Superior temporal gyrus (tissue), 1 donor: ENCODE data around the gene GOT2.
A peak's percentile ranks its signal among the peaks of the same experiment; 100 is the strongest.
"Not testable (repeated sequence)": the region's sequence is repeated elsewhere in the genome, so short reads cannot be mapped to it uniquely, and the experiment has no call there.

Experiments used
- DNase-seq: peaks from one replicate; pipeline ENCODE4 v3.0.0-alpha.2; 2016; ENCODE audit errors: extremely low spot score

GOT2 gene

GRCh38 chr16:58717994-58718393 lies 16.1 kb downstream of the GOT2 start:
- no peak for DNase-seq

- DNase-seq: no peak
Measured at GRCh38 chr16:58716468-58716867, 17.6 kb downstream of the GOT2 start.

GRCh38 chr16:58713742-58714141 lies 20.4 kb downstream of the GOT2 start:
- no peak for DNase-seq

- DNase-seq: no peak
Measured at GRCh38 chr16:58709333-58709732, 24.8 kb downstream of the GOT2 start.

GRCh38 chr16:58699151-58699550 lies 35.0 kb downstream of the GOT2 start:
- DNase-seq: peak; percentile 46

- no peak for DNase-seq
Measured at GRCh38 chr16:58695368-58695767, 38.7 kb downstream of the GOT2 start.

- no peak for DNase-seq
Measured at GRCh38 chr16:58692450-58692849, 41.7 kb downstream of the GOT2 start.

GRCh38 chr16:58686985-58687706 lies 47.0 kb downstream of the GOT2 start:
- DNase-seq: not testable (repeated sequence)

- no peak for DNase-seq
Measured at GRCh38 chr16:58685084-58685449, 49.0 kb downstream of the GOT2 start.

GRCh38 chr16:58684354-58685083 lies 49.6 kb downstream of the GOT2 start, which contains the start of gene SLC38A7:
SLC38A7 (minus strand) TSS chr16:58684770; CDS start chr16:58680126, 4,644 bp downstream.
- peak; percentile 90 for DNase-seq

GRCh38 chr16:58684001-58684353 lies 50.1 kb downstream of the GOT2 start:
- DNase-seq: no peak

GRCh38 chr16:58679763-58680162 lies 54.4 kb downstream of the GOT2 start:
- no peak for DNase-seq

- peak; percentile 76 for DNase-seq
Measured at GRCh38 chr16:58678716-58679115, 55.4 kb downstream of the GOT2 start.

GRCh38 chr16:58678269-58678668 lies 55.8 kb downstream of the GOT2 start:
- DNase-seq: no peak

GRCh38 chr16:58670946-58671583 lies 63.1 kb downstream of the GOT2 start:
- no peak for DNase-seq

GRCh38 chr16:58670177-58670576 lies 63.9 kb downstream of the GOT2 start:
- no peak for DNase-seq

- no peak for DNase-seq
Measured at GRCh38 chr16:58665200-58665599, 68.9 kb downstream of the GOT2 start.

GRCh38 chr16:58661199-58661830 lies 72.8 kb downstream of the GOT2 start:
- peak; percentile 81 for DNase-seq

GRCh38 chr16:58659911-58660310 lies 74.2 kb downstream of the GOT2 start:
- not testable (repeated sequence) for DNase-seq

GRCh38 chr16:58658796-58659211 lies 75.3 kb downstream of the GOT2 start:
- no peak for DNase-seq
